ENCODE data around the gene CHD6. TPM values are rescaled to one million over a fixed set of nuclear protein-coding genes. Genes with fewer than 3 reads are reported as not detected.

CHD6 gene
- total and polyA plus RNA-seq, 2 of the 13 experiments (the other 11 are each of a cell fraction or from before 2014, with no cell fraction given): 14.4 to 52.0 TPM

- TF ChIP-seq TFAP4 (IDR thresholded peaks at IDR 0.05; ENCODE audit: borderline replicate concordance, low read depth): peak; percentile 65; the same call in 1 of the 2 replicates
- TF ChIP-seq ZNF12 (CRISPR knock-in tag; IDR thresholded peaks at IDR 0.05): no peak
- no peak for TF ChIP-seq ATF7-NPFF (CRISPR knock-in tag; IDR thresholded peaks at IDR 0.05; ENCODE audit: low read depth)
- no peak for TF ChIP-seq LBX2 (CRISPR knock-in tag; IDR thresholded peaks at IDR 0.05; ENCODE audit: borderline replicate concordance)
- TF ChIP-seq NCOA1 (CRISPR knock-in tag; IDR thresholded peaks at IDR 0.05): no peak
- no peak for TF ChIP-seq SNAPC2 (CRISPR knock-in tag; IDR thresholded peaks at IDR 0.05)
- TF ChIP-seq HBP1 (CRISPR knock-in tag; IDR thresholded peaks at IDR 0.05; ENCODE audit: low read depth): 0 out of 2 replicates have a peak, but pooled peaks have one; percentile 27
- no peak for TF ChIP-seq ZNF552 (CRISPR knock-in tag; IDR thresholded peaks at IDR 0.05; ENCODE audit: borderline replicate concordance)
- TF ChIP-seq ZBTB20 (CRISPR knock-in tag; IDR thresholded peaks at IDR 0.05; ENCODE audit: borderline replicate concordance, low read depth): no peak
- TF ChIP-seq ZNF142 (CRISPR knock-in tag; IDR thresholded peaks at IDR 0.05): no peak
- TF ChIP-seq ATF7 (IDR thresholded peaks at IDR 0.05): no peak
- no peak for TF ChIP-seq ATF7 (CRISPR knock-in tag; IDR thresholded peaks at IDR 0.05)
- TF ChIP-seq, protein P1, sequence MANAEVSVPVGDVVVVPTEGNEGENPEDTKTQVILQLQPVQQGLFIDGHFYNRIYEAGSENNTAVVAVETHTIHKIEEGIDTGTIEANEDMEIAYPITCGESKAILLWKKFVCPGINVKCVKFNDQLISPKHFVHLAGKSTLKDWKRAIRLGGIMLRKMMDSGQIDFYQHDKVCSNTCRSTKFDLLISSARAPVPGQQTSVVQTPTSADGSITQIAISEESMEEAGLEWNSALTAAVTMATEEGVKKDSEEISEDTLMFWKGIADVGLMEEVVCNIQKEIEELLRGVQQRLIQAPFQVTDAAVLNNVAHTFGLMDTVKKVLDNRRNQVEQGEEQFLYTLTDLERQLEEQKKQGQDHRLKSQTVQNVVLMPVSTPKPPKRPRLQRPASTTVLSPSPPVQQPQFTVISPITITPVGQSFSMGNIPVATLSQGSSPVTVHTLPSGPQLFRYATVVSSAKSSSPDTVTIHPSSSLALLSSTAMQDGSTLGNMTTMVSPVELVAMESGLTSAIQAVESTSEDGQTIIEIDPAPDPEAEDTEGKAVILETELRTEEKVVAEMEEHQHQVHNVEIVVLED (CRISPR knock-in tag; IDR thresholded peaks at IDR 0.05; ENCODE audit: borderline replicate concordance): 0 out of 2 replicates have a peak, but pooled peaks have one; percentile 17
- no peak for TF ChIP-seq PTBP1 (IDR thresholded peaks at IDR 0.05; ENCODE audit: low read depth, low read length, poor library complexity, severe bottlenecking)
- no peak for TF ChIP-seq CC2D1A (CRISPR knock-in tag; IDR thresholded peaks at IDR 0.05)
- no peak for TF ChIP-seq SRF (IDR thresholded peaks at IDR 0.05; ENCODE audit: low read depth, low read length)
- TF ChIP-seq TFDP2 (CRISPR knock-in tag; IDR thresholded peaks at IDR 0.05): no peak
These were observed 77.7 kb downstream of the CHD6 start (continued) for GRCh38 chr20:41540459-41540858.

Data from HepG2 (cell line).